ENCODE data around the gene CD5L. TPM values are rescaled to one million over a fixed set of nuclear protein-coding genes. Genes with fewer than 3 reads are reported as not detected.

Gene CD5L
- total and polyA plus RNA-seq, 3 donors from 2014 or later: 0.22 to 0.25 TPM; not detected in 1

GRCh38 chr1:157868654-157869053, 27.0 kb upstream of the CD5L start:
- Histone ChIP-seq H3K27me3 (no peaks in the 10 kb centered on the region), H3K36me3 (ENCODE audit: low read depth, missing control alignments) (no peaks in the 10 kb centered on the region), H3K4me3 (no peak overlapping the region), H3K27ac (no peak overlapping the region), H3K9me3 (no peaks in the 10 kb centered on the region), H3K4me1 (no peaks in the 10 kb centered on the region)
- 100% methylated on average over 1 of the region's 1 CpG for WGBS, 2 donors
- no peak for TF ChIP-seq POLR2A (IDR thresholded peaks at IDR 0.05)
- no peak for TF ChIP-seq CTCF (IDR thresholded peaks at IDR 0.05)
- intact Hi-C loops (cut with DNase I; ENCODE audit: low total_unique reads): no loop called here
- DNase-seq: no peak

GRCh38 chr1:157862114-157863070, 20.8 kb upstream of the CD5L start:
- DNase-seq: no peak
- Histone ChIP-seq H3K36me3 (ENCODE audit: low read depth, missing control alignments) (no peaks in the 10 kb centered on the region), H3K27me3 (no peaks in the 10 kb centered on the region), H3K4me1 (no peaks in the 10 kb centered on the region), H3K4me3 (no peak overlapping the region), H3K27ac (no peak overlapping the region), H3K9me3 (no peaks in the 10 kb centered on the region)
- intact Hi-C loops (cut with DNase I; ENCODE audit: low total_unique reads): no loop called here
- TF ChIP-seq POLR2A (IDR thresholded peaks at IDR 0.05): no peak
- TF ChIP-seq CTCF (IDR thresholded peaks at IDR 0.05): no peak
- 70 to 73% methylated on average over 6 of the region's 6 CpGs for whole genome bisulfite sequencing, 2 donors

GRCh38 chr1:157856538-157856937, 14.9 kb upstream of the CD5L start:
- intact Hi-C loops (cut with DNase I; ENCODE audit: low total_unique reads): no loop called here
- Histone ChIP-seq H3K27ac (no peak overlapping the region), H3K9me3 (no peaks in the 10 kb centered on the region), H3K4me1 (no peaks in the 10 kb centered on the region), H3K27me3 (no peaks in the 10 kb centered on the region), H3K4me3 (no peak overlapping the region), H3K36me3 (ENCODE audit: low read depth, missing control alignments) (no peaks in the 10 kb centered on the region)
- WGBS, 2 donors: 86 to 90% methylated on average over 2 of the region's 2 CpGs
- no peak for TF ChIP-seq POLR2A (IDR thresholded peaks at IDR 0.05)
- TF ChIP-seq CTCF (IDR thresholded peaks at IDR 0.05): no peak
- no peak for DNase-seq

GRCh38 chr1:157852476-157852875, 10.9 kb upstream of the CD5L start:
- no peak overlapping the region for H3K27ac ChIP-seq
- H3K36me3 ChIP-seq (ENCODE audit: low read depth, missing control alignments): no peaks in the 10 kb centered on the region
- H3K27me3 ChIP-seq: no peaks in the 10 kb centered on the region
- H3K4me3 ChIP-seq: no peak overlapping the region
- no peak for TF ChIP-seq POLR2A (IDR thresholded peaks at IDR 0.05)
- TF ChIP-seq CTCF (IDR thresholded peaks at IDR 0.05): no peak
- WGBS, 2 donors: 32 to 37% methylated on average over 3 of the region's 3 CpGs
- no peaks in the 10 kb centered on the region for H3K4me1 ChIP-seq
- no peak for DNase-seq
- intact Hi-C loops (cut with DNase I; ENCODE audit: low total_unique reads): no loop called here
- no peaks in the 10 kb centered on the region for H3K9me3 ChIP-seq
